Left ventricle myocardium inferior (tissue), 1 donor: ENCODE data around the gene DHX8. TPM values are rescaled to one million over a fixed set of nuclear protein-coding genes. Genes with fewer than 3 reads are reported as not detected.
A peak's percentile ranks its signal among the peaks of the same experiment; 100 is the strongest.

Experiments
- DNase-seq: peaks from one replicate; pipeline ENCODE4 v3.0.0-alpha.2; 2020
- H3K27ac ChIP-seq: fragments of 200-600 bp; replicated peaks from 2 replicates; pipeline ENCODE4 v1.8.0; 2021
- H3K27me3 ChIP-seq: fragments of 200-600 bp; 2 replicates; pipeline ENCODE4 v1.8.0; 2021; ENCODE audit warnings: low read depth
- H3K36me3 ChIP-seq: fragments of 200-600 bp; 2 replicates; pipeline ENCODE4 v1.8.0; 2021
- H3K4me1 ChIP-seq: fragments of 200-600 bp; 2 replicates; pipeline ENCODE4 v1.8.0; 2021
- H3K4me3 ChIP-seq: fragments of 200-600 bp; 2 replicates; pipeline ENCODE4 v1.8.0; 2021; ENCODE audit warnings: mild to moderate bottlenecking, moderate library complexity
- H3K9me3 ChIP-seq: fragments of 200-600 bp; replicated peaks from 2 replicates; pipeline ENCODE4 v1.8.0; 2021
- CTCF ChIP-seq: fragments of 200-600 bp; IDR thresholded peaks from 2 replicates; pipeline ENCODE4 v1.8.0; 2021; ENCODE audit warnings: antibody characterized with exemption, mild to moderate bottlenecking, borderline replicate concordance
- intact Hi-C: fragments of 100-400 bp; cut with micrococcal nuclease; formaldehyde crosslinking; loops from one replicate; pipeline ENCODE4 v1.11.0; 2022
- total RNA-seq: library from RNA; stranded (reverse); fragmentation: NEBNext Ultra II Directional; extraction: Animal tissue kit (Norgen Biotek cat#: 25700); gene quantifications from one replicate; pipeline ENCODE4 v1.2.1, GENCODE V29; 2021
- donor health status: DM: no; HTN: yes; CAD: no; lungs with severe emphysema.

DHX8 gene
- total RNA-seq, 1 donor from 2014 or later, result 26.0 TPM

- no peak for DNase-seq
- intact Hi-C loops, result no loop called here
- H3K36me3 ChIP-seq, result peaks cover 26% of the 10 kb centered on the region
- TF ChIP-seq CTCF, result no peak
- H3K27me3 ChIP-seq, result no peaks in the 10 kb centered on the region
- H3K4me3 ChIP-seq, result no peak overlapping the region
- no peaks in the 10 kb centered on the region for H3K9me3 ChIP-seq
- peaks cover 63% of the 10 kb centered on the region for H3K4me1 ChIP-seq
- H3K27ac ChIP-seq, result peak overlapping the region; percentile 65
These were observed 45.4 kb downstream of the DHX8 start for GRCh38 chr17:43528988-43529814.

DNA sequence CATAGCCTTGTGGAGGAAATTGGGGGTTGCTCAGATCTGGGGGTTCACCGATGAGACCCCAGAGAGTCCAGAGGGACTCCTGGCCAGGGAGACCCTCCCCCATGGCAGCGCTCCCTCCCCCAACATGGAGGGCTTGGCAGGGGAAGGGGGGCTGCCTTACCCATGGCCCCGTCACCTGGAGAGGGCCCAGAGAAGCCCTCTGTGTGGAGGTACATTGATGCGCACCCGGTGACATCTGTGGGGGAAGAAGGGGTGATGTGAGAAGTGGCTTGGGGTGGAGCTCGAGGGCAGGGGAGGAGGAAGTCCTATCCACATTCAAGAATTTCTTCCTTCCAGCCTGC, 46.1 kb downstream of the DHX8 start:
- peaks cover 19% of the 10 kb centered on the region for H3K36me3 ChIP-seq
- intact Hi-C loops, result no loop called here
- peaks cover 63% of the 10 kb centered on the region for H3K4me1 ChIP-seq
- H3K4me3 ChIP-seq, result peak overlapping the region; percentile 47
- H3K27ac ChIP-seq, result peak overlapping the region; percentile 69
- H3K9me3 ChIP-seq, result no peaks in the 10 kb centered on the region
- H3K27me3 ChIP-seq, result no peaks in the 10 kb centered on the region
- no peak for DNase-seq
- no peak for TF ChIP-seq CTCF

- H3K27ac ChIP-seq, result peak overlapping the region; percentile 69
- H3K9me3 ChIP-seq, result no peaks in the 10 kb centered on the region
- intact Hi-C loops, result no loop called here
- H3K27me3 ChIP-seq, result no peaks in the 10 kb centered on the region
- H3K36me3 ChIP-seq, result peaks cover 13% of the 10 kb centered on the region
- peak overlapping the region; percentile 47 for H3K4me3 ChIP-seq
- TF ChIP-seq CTCF, result no peak
- peaks cover 60% of the 10 kb centered on the region for H3K4me1 ChIP-seq
- DNase-seq, result peak; percentile 63
These were observed 46.7 kb downstream of the DHX8 start for GRCh38 chr17:43530288-43531081.

GRCh38 chr17:43531082-43531378, 47.3 kb downstream of the DHX8 start:
- DNase-seq, result no peak
- no peak for TF ChIP-seq CTCF
- Histone ChIP-seq H3K27me3 (no peaks in the 10 kb centered on the region), H3K9me3 (no peaks in the 10 kb centered on the region), H3K36me3 (peaks cover 9% of the 10 kb centered on the region), H3K27ac (peak overlapping the region; percentile 69), H3K4me3 (peak overlapping the region; percentile 47), H3K4me1 (peaks cover 56% of the 10 kb centered on the region)
- intact Hi-C loops, result no loop called here

- Histone ChIP-seq H3K27me3 (no peaks in the 10 kb centered on the region), H3K9me3 (no peaks in the 10 kb centered on the region), H3K36me3 (peaks cover under 1% of the 10 kb centered on the region), H3K4me1 (peaks cover 55% of the 10 kb centered on the region), H3K4me3 (no peak overlapping the region), H3K27ac (no peak overlapping the region)
- DNase-seq, result no peak
- intact Hi-C loops, result no loop called here
- TF ChIP-seq CTCF, result no peak
These were observed 48.2 kb downstream of the DHX8 start for GRCh38 chr17:43531955-43532354.
